ENCODE measurements around the gene HHIP.

HHIP gene

DNA sequence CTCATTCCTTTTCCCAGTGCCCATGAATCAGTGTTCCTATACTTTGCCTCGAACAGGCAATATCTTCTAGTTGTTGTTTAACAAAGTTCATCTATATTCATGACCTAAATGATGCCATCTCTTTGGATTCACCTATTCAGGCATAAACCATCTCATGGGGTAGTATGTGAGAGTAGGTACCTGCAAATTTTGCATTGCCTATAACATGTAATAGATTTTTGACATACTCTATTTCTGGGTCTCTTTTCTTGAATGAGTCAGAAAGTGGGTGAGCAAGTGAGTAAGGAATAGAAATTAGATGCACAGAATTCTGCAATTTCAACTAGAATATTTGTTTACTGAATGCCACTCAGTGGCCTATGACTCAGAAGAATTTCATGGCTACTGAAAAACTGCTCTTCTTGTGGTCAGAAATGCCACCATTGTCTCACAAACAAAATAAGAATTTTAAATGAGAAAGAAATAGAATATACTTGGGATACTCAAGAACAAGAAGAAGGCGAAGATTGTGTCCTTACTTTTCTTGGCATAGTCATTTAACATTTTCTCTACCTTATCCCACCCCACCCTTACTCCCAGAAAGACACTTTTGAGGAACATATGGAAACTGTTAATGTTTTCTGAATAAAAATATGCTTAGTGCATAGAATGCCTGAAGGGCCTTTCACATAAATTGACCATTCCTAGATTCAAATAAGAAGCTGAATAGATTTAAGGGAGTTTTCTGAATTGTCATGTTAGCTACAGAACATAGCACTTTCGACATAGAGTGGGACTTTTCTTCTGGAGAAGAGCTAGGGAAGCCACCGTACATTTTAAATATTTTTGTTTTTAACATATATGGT is 86.8 kb downstream of the HHIP start:
- TF ChIP-seq, protein P1, sequence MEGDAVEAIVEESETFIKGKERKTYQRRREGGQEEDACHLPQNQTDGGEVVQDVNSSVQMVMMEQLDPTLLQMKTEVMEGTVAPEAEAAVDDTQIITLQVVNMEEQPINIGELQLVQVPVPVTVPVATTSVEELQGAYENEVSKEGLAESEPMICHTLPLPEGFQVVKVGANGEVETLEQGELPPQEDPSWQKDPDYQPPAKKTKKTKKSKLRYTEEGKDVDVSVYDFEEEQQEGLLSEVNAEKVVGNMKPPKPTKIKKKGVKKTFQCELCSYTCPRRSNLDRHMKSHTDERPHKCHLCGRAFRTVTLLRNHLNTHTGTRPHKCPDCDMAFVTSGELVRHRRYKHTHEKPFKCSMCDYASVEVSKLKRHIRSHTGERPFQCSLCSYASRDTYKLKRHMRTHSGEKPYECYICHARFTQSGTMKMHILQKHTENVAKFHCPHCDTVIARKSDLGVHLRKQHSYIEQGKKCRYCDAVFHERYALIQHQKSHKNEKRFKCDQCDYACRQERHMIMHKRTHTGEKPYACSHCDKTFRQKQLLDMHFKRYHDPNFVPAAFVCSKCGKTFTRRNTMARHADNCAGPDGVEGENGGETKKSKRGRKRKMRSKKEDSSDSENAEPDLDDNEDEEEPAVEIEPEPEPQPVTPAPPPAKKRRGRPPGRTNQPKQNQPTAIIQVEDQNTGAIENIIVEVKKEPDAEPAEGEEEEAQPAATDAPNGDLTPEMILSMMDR (IDR thresholded peaks at IDR 0.05; ENCODE audit: insufficient read depth, low read length, missing control alignments) = no peak
- CTCF ChIA-PET = no interaction called here

DNA sequence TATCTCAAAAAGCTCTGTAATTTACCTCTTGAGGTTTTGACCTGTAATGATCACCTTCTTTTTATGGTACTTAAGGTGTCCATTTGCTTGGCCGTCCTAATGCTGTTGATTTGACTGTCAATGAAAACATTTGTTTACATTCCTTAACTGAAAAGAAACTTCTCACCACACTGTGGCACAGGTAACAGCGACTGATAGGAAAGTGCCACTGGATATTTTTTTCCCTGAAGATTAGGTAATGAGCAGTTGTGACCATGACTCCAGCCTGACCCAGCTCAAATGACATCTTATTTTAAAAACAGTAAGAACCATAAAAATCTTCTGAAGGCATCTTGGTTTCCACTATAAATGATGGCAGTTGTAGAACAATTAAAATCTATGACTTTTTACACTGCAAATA is 87.6 kb downstream of the HHIP start:
- H3K4me3 ChIP-seq (ENCODE audit: low read depth, low read length) = no peak overlapping the region
- CTCF ChIA-PET = no interaction called here
- TF ChIP-seq, protein P1 (IDR thresholded peaks at IDR 0.05; ENCODE audit: insufficient read depth, low read length, missing control alignments) = no peak
- no peak for DNase-seq (ENCODE audit: low read depth, low spot score)
- POLR2A ChIA-PET = no interaction called here

More for the DNA sequence above, 86.8 kb downstream of the HHIP start:
- POLR2A ChIA-PET = no interaction called here
- no peak overlapping the region for H3K4me3 ChIP-seq (ENCODE audit: low read depth, low read length)
- DNase-seq (ENCODE audit: low read depth, low spot score) = no peak

DNA sequence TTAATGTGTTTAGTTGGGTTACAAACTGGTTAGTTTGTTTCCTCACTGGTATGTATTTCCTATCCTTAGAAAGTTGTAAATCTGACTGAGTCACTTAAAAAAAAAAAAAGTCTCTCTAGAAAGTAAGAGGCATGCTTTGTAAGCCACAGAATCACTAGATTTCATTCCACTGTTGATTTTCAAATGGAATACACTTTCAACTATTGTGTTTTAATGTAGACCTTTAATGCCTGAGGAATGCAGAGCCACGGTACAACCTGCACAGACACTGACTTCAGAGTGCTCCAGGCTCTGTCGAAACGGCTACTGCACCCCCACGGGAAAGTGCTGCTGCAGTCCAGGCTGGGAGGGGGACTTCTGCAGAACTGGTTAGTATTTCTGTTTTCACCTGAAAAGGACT is 88.6 kb downstream of the HHIP start:
- CTCF ChIA-PET = no interaction called here
- POLR2A ChIA-PET = no interaction called here
- TF ChIP-seq, protein P1 (IDR thresholded peaks at IDR 0.05; ENCODE audit: insufficient read depth, low read length, missing control alignments) = no peak
- no peak for DNase-seq (ENCODE audit: low read depth, low spot score)
- H3K4me3 ChIP-seq (ENCODE audit: low read depth, low read length) = no peak overlapping the region

DNA sequence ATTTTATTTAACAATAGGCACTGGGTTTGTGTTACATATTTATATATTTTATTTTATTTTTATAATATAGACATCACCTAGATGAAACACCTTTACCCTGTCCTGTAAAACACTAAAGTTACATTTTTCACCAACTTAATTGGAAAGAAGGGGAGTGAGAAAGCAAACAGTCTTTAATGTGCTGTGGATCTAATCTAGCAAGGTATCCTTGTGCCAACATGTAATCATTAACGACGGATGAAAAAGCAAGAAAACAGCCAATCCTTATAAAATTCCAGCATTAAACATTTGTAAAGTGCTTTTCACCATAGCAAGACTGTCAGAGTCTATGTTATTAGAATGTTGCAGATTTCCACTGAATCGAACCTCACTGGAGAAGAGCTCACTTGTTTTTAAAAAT is 92.7 kb downstream of the HHIP start:
- no peak overlapping the region for H3K4me3 ChIP-seq (ENCODE audit: low read depth, low read length)
- TF ChIP-seq, protein P1 (IDR thresholded peaks at IDR 0.05; ENCODE audit: insufficient read depth, low read length, missing control alignments) = no peak
- POLR2A ChIA-PET = no interaction called here
- no peak for DNase-seq (ENCODE audit: low read depth, low spot score)
- CTCF ChIA-PET = no interaction called here

DNA sequence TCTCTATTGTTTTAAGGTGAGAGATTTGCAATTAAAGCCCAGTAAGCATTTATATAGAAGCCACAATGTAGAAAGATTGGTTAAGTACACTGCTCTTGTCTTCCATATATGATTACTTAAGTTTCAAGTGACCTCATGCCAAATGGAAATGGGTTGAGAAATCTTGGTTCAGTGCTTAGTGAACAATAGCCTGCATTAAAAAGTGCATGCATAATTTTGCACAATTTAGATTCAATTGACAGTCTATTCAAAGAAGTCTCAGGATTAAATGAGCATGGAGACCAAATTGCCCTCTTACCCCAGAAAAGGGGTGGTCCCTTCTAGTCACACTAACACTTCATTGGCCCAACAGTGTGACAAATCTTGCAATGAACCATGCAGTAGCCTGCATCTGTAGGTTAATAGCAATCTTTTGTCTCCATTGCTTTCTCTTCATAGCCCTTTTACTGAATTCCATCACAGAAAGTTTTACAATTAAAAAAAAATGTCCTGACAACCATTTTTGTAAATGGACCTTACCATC is 93.6 kb downstream of the HHIP start:
- CTCF ChIA-PET = no interaction called here
- TF ChIP-seq, protein P1 (IDR thresholded peaks at IDR 0.05; ENCODE audit: insufficient read depth, low read length, missing control alignments) = no peak
- no peak for DNase-seq (ENCODE audit: low read depth, low spot score)
- POLR2A ChIA-PET = no interaction called here
- no peak overlapping the region for H3K4me3 ChIP-seq (ENCODE audit: low read depth, low read length)

DNA sequence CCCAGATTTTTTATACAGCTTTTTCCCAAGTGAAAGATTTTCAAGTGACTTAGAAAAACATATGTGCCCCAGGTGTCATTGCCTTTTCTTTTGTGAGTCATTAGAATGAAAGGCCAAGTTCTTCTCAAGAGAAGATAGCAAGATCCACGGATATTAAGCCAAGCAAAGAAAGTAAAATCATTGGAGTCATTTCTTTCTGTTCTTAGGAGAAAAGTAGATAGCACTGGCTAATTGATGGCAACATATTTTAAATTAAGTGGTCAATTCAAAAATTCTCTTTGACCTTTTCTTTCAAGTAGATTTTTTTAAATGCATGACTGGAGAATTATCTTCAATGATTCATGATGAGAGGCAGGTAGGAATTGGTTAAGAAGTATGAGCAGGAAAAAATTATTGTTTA is 94.4 kb downstream of the HHIP start:
- CTCF ChIA-PET = no interaction called here
- TF ChIP-seq, protein P1 (IDR thresholded peaks at IDR 0.05; ENCODE audit: insufficient read depth, low read length, missing control alignments) = no peak
- POLR2A ChIA-PET = no interaction called here

More for the DNA sequence above, 94.4 kb downstream of the HHIP start:
- H3K4me3 ChIP-seq (ENCODE audit: low read depth, low read length) = no peak overlapping the region
- DNase-seq (ENCODE audit: low read depth, low spot score) = no peak

Measured in AG04449 (cell line).